Testis (tissue), 3 donors: ENCODE results near the gene HLA-A. TPM values are rescaled to one million over a fixed set of nuclear protein-coding genes. Genes with fewer than 3 reads are reported as not detected.

Source experiments
- DNase-seq: peaks from one replicate; pipeline ENCODE4 v3.0.0-alpha.2; 2019
- H3K27ac ChIP-seq, 2 donors: fragments of 200-600 bp; sonication (generic); one replicate each; pipeline ENCODE4 v1.5.1; 2019
- H3K27me3 ChIP-seq: fragments of 200-600 bp; sonication (generic); one replicate; pipeline ENCODE4 v1.5.1; 2019
- H3K36me3 ChIP-seq: fragments of 200-600 bp; sonication (generic); one replicate; pipeline ENCODE4 v1.5.1; 2017; ENCODE audit warnings: low read depth; ENCODE audit errors: missing control alignments
- H3K4me1 ChIP-seq: fragments of 200-600 bp; sonication (generic); one replicate; pipeline ENCODE4 v1.5.1; 2019
- H3K4me3 ChIP-seq, 2 donors: fragments of 200-600 bp; sonication (generic); one replicate each; pipeline ENCODE4 v1.5.1; 2017 to 2019
- H3K9me3 ChIP-seq: fragments of 200-600 bp; sonication (generic); one replicate; pipeline ENCODE4 v1.5.1; 2017
- POLR2A ChIP-seq: fragments of 450-650 bp; IDR thresholded peaks from one replicate; pipeline ENCODE4 v1.6.1; 2017; ENCODE audit warnings: antibody characterized with exemption, mild to moderate bottlenecking, moderate library complexity
- WGBS, 2 donors: methylation state at CpG; one replicate each; pipeline ENCODE4 v1.1.5; 2018; 5-methylcytosine and 5-hydroxymethylcytosine counted together
- intact Hi-C: fragments of 100-400 bp; cut with DNase I; formaldehyde crosslinking; loops from one replicate; pipeline ENCODE4 v1.15.1; 2023; ENCODE audit warnings: low total_unique reads
- polyA plus RNA-seq: library from polyadenylated mRNA; stranded (reverse); fragments of 350-450 nt; fragmentation: Illumina TruSeq; extraction: RNeasy Lipid Tissue Mini Kit (QIAGEN cat#74804); gene quantifications from one replicate; pipeline ENCODE4 v1.2.3, GENCODE V29; 2014; ENCODE audit warnings: low read depth, low replicate concordance; ENCODE audit not compliant: insufficient read depth
- total RNA-seq, 2 donors: library from RNA; depleted of rRNA; stranded (reverse); fragments of >200 nt; gene quantifications; one replicate each; pipeline ENCODE4 v1.2.3, GENCODE V29; 2016
- TF ChIP-seq, protein P1 (sequence below), 3 experiments: fragments of 450-650 bp in 2 of 3; fragments of 200-600 bp in 1 of 3; sonication (generic) in 1 of 3; IDR thresholded peaks; one replicate each; pipeline ENCODE4 v1.5.1; 2016 to 2019; ENCODE audit warnings: antibody characterized with exemption in 3 of 3, mild to moderate bottlenecking in 2 of 3, moderate library complexity in 1 of 3

The HLA-A gene
- total and polyA plus RNA-seq, 3 donors from 2014 or later: 282 to 586 (median 504) TPM

DNA sequence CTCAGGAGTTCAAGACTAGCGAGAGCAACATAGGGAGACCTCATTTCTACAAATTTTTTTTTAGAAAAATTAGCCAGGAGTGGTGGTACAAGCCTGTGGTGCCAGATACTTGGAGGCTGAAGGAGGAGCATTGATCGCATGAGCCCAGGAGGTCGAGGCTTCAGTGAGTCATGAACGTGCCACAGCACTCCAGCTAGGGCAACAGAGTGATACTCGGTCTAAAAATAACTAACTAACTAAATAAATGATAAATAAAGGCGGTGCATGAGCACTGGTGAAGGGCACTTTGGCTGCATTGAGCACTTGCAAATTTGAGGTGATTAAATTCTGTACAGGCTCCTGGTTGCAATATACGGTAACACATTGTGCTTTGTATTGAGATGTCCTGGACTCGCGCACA is 13.5 kb downstream of the HLA-A start:
- no peak for DNase-seq
- intact Hi-C loops: no loop called here
- no peaks in the 10 kb centered on the region for H3K4me1 ChIP-seq
- 70 to 75% methylated on average over 9 of the region's 9 CpGs for WGBS, 2 donors
- TF ChIP-seq, protein P1, sequence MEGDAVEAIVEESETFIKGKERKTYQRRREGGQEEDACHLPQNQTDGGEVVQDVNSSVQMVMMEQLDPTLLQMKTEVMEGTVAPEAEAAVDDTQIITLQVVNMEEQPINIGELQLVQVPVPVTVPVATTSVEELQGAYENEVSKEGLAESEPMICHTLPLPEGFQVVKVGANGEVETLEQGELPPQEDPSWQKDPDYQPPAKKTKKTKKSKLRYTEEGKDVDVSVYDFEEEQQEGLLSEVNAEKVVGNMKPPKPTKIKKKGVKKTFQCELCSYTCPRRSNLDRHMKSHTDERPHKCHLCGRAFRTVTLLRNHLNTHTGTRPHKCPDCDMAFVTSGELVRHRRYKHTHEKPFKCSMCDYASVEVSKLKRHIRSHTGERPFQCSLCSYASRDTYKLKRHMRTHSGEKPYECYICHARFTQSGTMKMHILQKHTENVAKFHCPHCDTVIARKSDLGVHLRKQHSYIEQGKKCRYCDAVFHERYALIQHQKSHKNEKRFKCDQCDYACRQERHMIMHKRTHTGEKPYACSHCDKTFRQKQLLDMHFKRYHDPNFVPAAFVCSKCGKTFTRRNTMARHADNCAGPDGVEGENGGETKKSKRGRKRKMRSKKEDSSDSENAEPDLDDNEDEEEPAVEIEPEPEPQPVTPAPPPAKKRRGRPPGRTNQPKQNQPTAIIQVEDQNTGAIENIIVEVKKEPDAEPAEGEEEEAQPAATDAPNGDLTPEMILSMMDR (IDR thresholded peaks at IDR 0.05): no peak
- no peak for TF ChIP-seq POLR2A
- no peak overlapping the region for H3K27ac ChIP-seq
- H3K36me3 ChIP-seq: no peaks in the 10 kb centered on the region
- no peaks in the 10 kb centered on the region for H3K9me3 ChIP-seq
- no peak overlapping the region for H3K4me3 ChIP-seq
- H3K27me3 ChIP-seq: no peaks in the 10 kb centered on the region

DNA sequence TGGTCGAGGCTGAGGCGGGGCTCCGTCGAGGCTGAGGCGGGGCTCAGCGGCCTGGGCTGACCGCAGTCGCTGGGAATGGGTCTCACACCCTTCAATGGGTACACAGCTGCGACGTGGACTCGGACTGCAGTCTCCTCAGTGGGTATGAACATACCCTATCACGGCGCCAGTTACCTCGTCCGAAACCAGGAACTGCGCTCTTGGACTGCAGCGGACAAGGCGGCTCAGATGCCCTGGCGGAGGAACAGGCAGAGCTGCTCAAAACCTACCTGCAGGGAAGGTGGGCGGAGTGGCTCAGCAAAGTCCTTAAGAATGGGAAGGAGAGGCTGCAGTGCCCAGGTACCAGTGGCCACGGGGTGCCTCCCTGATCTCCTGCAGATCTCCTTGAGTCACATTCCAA is 14.2 kb downstream of the HLA-A start:
- Histone ChIP-seq H3K27me3 (no peaks in the 10 kb centered on the region), H3K9me3 (no peaks in the 10 kb centered on the region), H3K27ac (no peak overlapping the region), H3K36me3 (no peaks in the 10 kb centered on the region), H3K4me3 (peak overlapping the region in 1 of 2 donors; percentile 10), H3K4me1 (no peaks in the 10 kb centered on the region)
- no peak for DNase-seq
- intact Hi-C loops: no loop called here
- no peak for TF ChIP-seq POLR2A
- TF ChIP-seq, protein P1 (IDR thresholded peaks at IDR 0.05): no peak
- WGBS, 2 donors: 70 to 80% methylated on average over 17 to 21 of the region's 21 CpGs

DNA sequence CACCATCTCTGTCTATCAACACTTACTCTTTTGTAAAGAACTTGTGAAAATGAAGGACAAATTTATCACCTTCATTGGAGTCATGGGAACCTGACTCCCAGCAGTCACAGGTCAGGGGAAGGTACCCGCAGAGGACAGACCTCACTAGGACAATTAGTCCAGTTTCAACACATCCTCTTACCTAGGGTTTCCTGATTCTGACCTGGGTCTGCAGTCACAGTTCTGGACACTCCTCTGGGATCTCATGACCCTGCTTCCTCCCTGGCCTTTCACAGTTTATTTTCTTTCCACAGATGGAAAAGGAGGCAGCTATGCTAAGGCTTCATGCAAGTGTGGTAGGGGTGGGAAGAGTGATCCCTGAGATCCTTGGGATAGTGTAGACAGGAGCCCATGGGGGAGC is 15.7 kb downstream of the HLA-A start:
- no peak for TF ChIP-seq POLR2A
- TF ChIP-seq, protein P1 (IDR thresholded peaks at IDR 0.05): no peak
- intact Hi-C loops: no loop called here
- H3K9me3 ChIP-seq: no peaks in the 10 kb centered on the region
- no peak overlapping the region for H3K27ac ChIP-seq
- WGBS, 2 donors: 93 to 100% methylated on average over 1 of the region's 1 CpG
- no peaks in the 10 kb centered on the region for H3K4me1 ChIP-seq
- no peak overlapping the region for H3K4me3 ChIP-seq
- H3K36me3 ChIP-seq: no peaks in the 10 kb centered on the region
- no peaks in the 10 kb centered on the region for H3K27me3 ChIP-seq
- no peak for DNase-seq

DNA sequence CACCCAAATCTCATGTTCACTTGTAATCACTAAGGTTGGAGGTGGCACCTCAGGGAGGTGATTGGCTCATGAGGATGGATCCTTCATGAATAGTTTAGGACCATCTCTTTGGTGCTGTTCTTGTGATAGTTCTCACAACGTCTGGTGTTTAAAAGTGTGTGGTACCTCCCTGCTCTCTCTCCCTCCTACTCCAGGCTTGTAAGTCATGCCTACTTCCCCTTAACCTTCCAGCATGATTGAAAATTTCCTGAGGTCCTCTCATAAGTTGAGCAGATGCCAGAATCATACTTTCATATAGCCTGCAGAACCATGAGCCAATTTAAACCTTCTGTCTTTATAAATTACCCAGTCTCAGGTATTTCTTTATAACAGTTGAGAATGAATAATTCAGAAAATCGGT is 16.6 kb downstream of the HLA-A start:
- TF ChIP-seq, protein P1 (IDR thresholded peaks at IDR 0.05): no peak
- no peak for TF ChIP-seq POLR2A
- intact Hi-C loops: no loop called here
- Histone ChIP-seq H3K36me3 (no peaks in the 10 kb centered on the region), H3K4me3 (no peak overlapping the region), H3K9me3 (no peaks in the 10 kb centered on the region), H3K27ac (no peak overlapping the region), H3K27me3 (no peaks in the 10 kb centered on the region), H3K4me1 (no peaks in the 10 kb centered on the region)
- DNase-seq: no peak
- WGBS, 2 donors: 54 to 73% methylated on average over 2 of the region's 2 CpGs

DNA sequence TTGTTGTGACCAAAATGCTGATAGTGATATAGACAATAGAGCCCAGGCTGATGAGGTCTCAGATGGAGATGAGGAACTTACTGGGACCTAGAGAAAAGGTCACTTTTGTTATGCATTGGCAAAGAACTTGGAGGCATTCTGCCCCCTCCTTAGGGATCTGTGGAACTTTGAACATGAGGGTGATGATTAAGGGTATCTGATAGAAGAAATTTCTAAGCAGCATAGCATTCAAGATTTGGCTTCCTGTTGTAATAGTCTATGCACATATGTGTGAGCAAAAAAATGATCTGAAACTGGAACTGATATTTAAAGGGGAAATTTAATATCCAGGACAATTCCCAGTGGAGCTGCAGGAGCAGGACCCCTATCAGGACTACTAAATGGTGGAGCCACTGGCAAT is 17.1 kb downstream of the HLA-A start:
- no peak for DNase-seq
- Histone ChIP-seq H3K27ac (no peak overlapping the region), H3K9me3 (no peaks in the 10 kb centered on the region), H3K4me1 (peaks cover 3% of the 10 kb centered on the region), H3K36me3 (no peaks in the 10 kb centered on the region), H3K27me3 (no peaks in the 10 kb centered on the region), H3K4me3 (no peak overlapping the region)
- intact Hi-C loops: no loop called here
- TF ChIP-seq, protein P1 (IDR thresholded peaks at IDR 0.05): no peak
- TF ChIP-seq POLR2A: no peak
